Spleen (tissue), 11 donors: Measurements from ENCODE around the gene RPL3. TPM values are rescaled to one million over a fixed set of nuclear protein-coding genes. Genes with fewer than 3 reads are reported as not detected.

Experiments
- DNase-seq: peaks from one replicate; pipeline ENCODE4 v3.0.0-alpha.2; 2020
- H3K27ac ChIP-seq, 8 donors: fragments of 200-600 bp; sonication (generic) in 7 of 8; 1 replicate in 4 of 8; 2 replicates in 4 of 8; pipeline versions ENCODE4 v1.5.0 to v1.8.0; 2016 to 2021; ENCODE audit warnings: inconsistent platforms in 4 of 8, mild to moderate bottlenecking in 4 of 8, moderate library complexity in 1 of 8
- H3K27me3 ChIP-seq, 7 donors: fragments of 200-600 bp; sonication (generic) in 6 of 7; replicated peaks in 1 of 7; 1 replicate in 4 of 7; 2 replicates in 3 of 7; pipeline versions ENCODE4 v1.5.0 to v1.8.0; 2016 to 2021; ENCODE audit warnings: inconsistent platforms in 3 of 7, mild to moderate bottlenecking in 1 of 7
- H3K36me3 ChIP-seq, 6 donors: fragments of 200-600 bp; sonication (generic) in 5 of 6; 1 replicate in 4 of 6; 2 replicates in 2 of 6; pipeline versions ENCODE4 v1.5.0 to v1.8.0; 2016 to 2021; ENCODE audit warnings: inconsistent platforms in 2 of 6
- H3K4me1 ChIP-seq, 6 donors: fragments of 200-600 bp; sonication (generic) in 5 of 6; 1 replicate in 3 of 6; 2 replicates in 3 of 6; pipeline versions ENCODE4 v1.5.0 to v1.8.0; 2016 to 2021; ENCODE audit warnings: inconsistent platforms in 3 of 6
- H3K4me3 ChIP-seq, 8 donors: fragments of 200-600 bp; sonication (generic) in 7 of 8; 1 replicate in 4 of 8; 2 replicates in 4 of 8; pipeline versions ENCODE4 v1.5.0 to v1.8.0; 2016 to 2021; ENCODE audit warnings: inconsistent platforms in 4 of 8, mild to moderate bottlenecking in 4 of 8, moderate library complexity in 2 of 8
- H3K9me3 ChIP-seq, 8 donors: fragments of 200-600 bp; sonication (generic) in 7 of 8; 1 replicate in 4 of 8; 2 replicates in 4 of 8; pipeline versions ENCODE4 v1.5.0 to v1.8.0; 2016 to 2021; ENCODE audit warnings: inconsistent platforms in 4 of 8
- CTCF ChIP-seq, 11 experiments: fragments of 200-600 bp in 7 of 11; fragments of 450-650 bp in 4 of 11; sonication (generic) in 4 of 11; IDR thresholded peaks in 8 of 11; conservative IDR thresholded peaks in 3 of 11; 1 replicate in 7 of 11; 2 replicates in 4 of 11; pipeline versions ENCODE4 v1.4.0 to v1.8.0; 2016 to 2021; ENCODE audit warnings: antibody characterized with exemption in 11 of 11, inconsistent platforms in 4 of 11, mild to moderate bottlenecking in 1 of 11
- POLR2A ChIP-seq, 3 donors: fragments of 450-650 bp; IDR thresholded peaks; one replicate each; pipeline ENCODE4 v1.5.1; 2017; ENCODE audit warnings: antibody characterized with exemption in 3 of 3, mild to moderate bottlenecking in 1 of 3
- POLR2AphosphoS5 ChIP-seq, 3 donors: sonication (generic); formaldehyde crosslinking; IDR thresholded peaks; one replicate each; pipeline ENCODE4 v1.5.1; 2017; ENCODE audit warnings: antibody characterized with exemption in 3 of 3
- WGBS, 5 donors: extraction: QIAGEN DNeasy Blood & Tissue Kit in 3 of 5; methylation state at CpG; one replicate each; pipeline versions ENCODE4 v1.1.5 to v1.1.7; 2013 to 2018; 5-methylcytosine and 5-hydroxymethylcytosine counted together
- intact Hi-C: fragments of 100-400 bp; cut with DNase I; formaldehyde crosslinking; loops from one replicate; pipeline ENCODE4 v1.15.0; 2023; ENCODE audit warnings: low total_unique reads
- polyA plus RNA-seq, 3 donors: library from polyadenylated mRNA; stranded (reverse); fragments of 200-250 nt; gene quantifications; one replicate each; pipeline ENCODE4 v1.2.1, GENCODE V29; 2013
- total RNA-seq, 7 donors: library from RNA; depleted of rRNA in 3 of 7; stranded (reverse); fragments of >200 nt in 3 of 7; fragmentation: NEBNext Ultra II Directional in 4 of 7; extraction: Animal tissue kit (Norgen Biotek cat#: 25700) in 4 of 7; gene quantifications; one replicate each; pipeline versions ENCODE4 v1.1.0 to v1.2.1, GENCODE V29; 2016 to 2021
- donor health status: healthy with polysubstance abuse.
- donor health status: DM: no; HTN: no; CAD: no; lungs with moderate emphysema.
- donor health status: DM: no; HTN: no; CAD: no.
- donor health status: Bipolar disorder and iron deficiency.
- donor health status: healthy.
- donor health status: DM: no; HTN: no; CAD: no.
- donor health status: DM: yes; HTN: yes; CAD: no.

Gene RPL3
- total and polyA plus RNA-seq, 10 donors, result 1,607 to 6,240 (median 1,995) TPM

GRCh38 chr22:39279170-39279850 is 40.1 kb downstream of the RPL3 start:
- no peak overlapping the region for H3K27ac ChIP-seq
- H3K36me3 ChIP-seq, result no peaks in the 10 kb centered on the region
- peaks cover 0 to 6% (median 2%) of the 10 kb centered on the region in 8 donors for H3K9me3 ChIP-seq
- no peak overlapping the region for H3K4me3 ChIP-seq
- TF ChIP-seq POLR2A (IDR thresholded peaks at IDR 0.05) (no peak), CTCF (IDR thresholded peaks at IDR 0.05 in 8 of 11, conservative IDR thresholded peaks at IDR 0.05 in 3 of 11) (no peak), POLR2AphosphoS5 (IDR thresholded peaks at IDR 0.05) (no peak)
- intact Hi-C loops, result no loop called here
- H3K4me1 ChIP-seq, result peaks cover 14 to 45% (median 36%) of the 10 kb centered on the region in 6 donors
- 36 to 66% (median 55%) methylated on average over 21 to 23 of the region's 23 CpGs for WGBS, 5 donors
- H3K27me3 ChIP-seq, result peaks cover 0 to 20% (median 2%) of the 10 kb centered on the region in 7 donors
- DNase-seq, result no peak

GRCh38 chr22:39278040-39278439 is 41.4 kb downstream of the RPL3 start:
- peaks cover 0 to 26% (median 2%) of the 10 kb centered on the region in 7 donors for H3K27me3 ChIP-seq
- no peak overlapping the region for H3K27ac ChIP-seq
- no peak overlapping the region for H3K4me3 ChIP-seq
- H3K36me3 ChIP-seq, result no peaks in the 10 kb centered on the region
- WGBS, 5 donors, result 37 to 56% (median 49%) methylated on average over 12 to 13 of the region's 13 CpGs; no CpG with 5 or more reads in 1 of the 5 donors
- DNase-seq, result no peak
- TF ChIP-seq CTCF (IDR thresholded peaks at IDR 0.05 in 8 of 11, conservative IDR thresholded peaks at IDR 0.05 in 3 of 11) (no peak), POLR2A (IDR thresholded peaks at IDR 0.05) (no peak), POLR2AphosphoS5 (IDR thresholded peaks at IDR 0.05) (peak in 1 of 3 donors; percentile 29)
- H3K9me3 ChIP-seq, result peaks cover 0 to 6% (median 2%) of the 10 kb centered on the region in 8 donors
- H3K4me1 ChIP-seq, result peaks cover 7 to 32% (median 23%) of the 10 kb centered on the region in 6 donors
- intact Hi-C loops, result no loop called here

GRCh38 chr22:39277142-39277607 is 42.2 kb downstream of the RPL3 start:
- intact Hi-C loops, result no loop called here
- WGBS, 5 donors, result 73 to 84% (median 75%) methylated on average over 6 of the region's 6 CpGs
- no peak overlapping the region for H3K4me3 ChIP-seq
- peak overlapping the region in 1 of 8 donors; percentile 35 for H3K27ac ChIP-seq
- DNase-seq, result no peak
- H3K27me3 ChIP-seq, result peaks cover 0 to 26% (median 2%) of the 10 kb centered on the region in 7 donors
- TF ChIP-seq POLR2AphosphoS5 (IDR thresholded peaks at IDR 0.05) (no peak), POLR2A (IDR thresholded peaks at IDR 0.05) (no peak), CTCF (IDR thresholded peaks at IDR 0.05 in 8 of 11, conservative IDR thresholded peaks at IDR 0.05 in 3 of 11) (no peak)
- peaks cover 3 to 24% (median 14%) of the 10 kb centered on the region in 6 donors for H3K4me1 ChIP-seq
- peaks cover 0 to 6% (median 2%) of the 10 kb centered on the region in 8 donors for H3K9me3 ChIP-seq
- H3K36me3 ChIP-seq, result no peaks in the 10 kb centered on the region

- DNase-seq, result no peak
- H3K9me3 ChIP-seq, result peaks cover 0 to 6% (median 2%) of the 10 kb centered on the region in 8 donors
- 79 to 86% (median 82%) methylated on average over 12 of the region's 12 CpGs for WGBS, 5 donors
- no peaks in the 10 kb centered on the region for H3K36me3 ChIP-seq
- H3K4me1 ChIP-seq, result peaks cover 0 to 18% (median 9%) of the 10 kb centered on the region in 6 donors
- H3K27ac ChIP-seq, result peak overlapping the region in 1 of 8 donors; percentile 35
- no peak overlapping the region for H3K4me3 ChIP-seq
- intact Hi-C loops, result no loop called here
- peaks cover 0 to 26% (median 2%) of the 10 kb centered on the region in 7 donors for H3K27me3 ChIP-seq
- TF ChIP-seq POLR2AphosphoS5 (IDR thresholded peaks at IDR 0.05) (no peak), CTCF (IDR thresholded peaks at IDR 0.05 in 8 of 11, conservative IDR thresholded peaks at IDR 0.05 in 3 of 11) (no peak), POLR2A (IDR thresholded peaks at IDR 0.05) (no peak)
Observed at GRCh38 chr22:39276440-39277141, 42.8 kb downstream of the RPL3 start.
